ENCODE results near the gene LMX1B. TPM values are rescaled to one million over a fixed set of nuclear protein-coding genes. Genes with fewer than 3 reads are reported as not detected.

The LMX1B gene
- polyA plus RNA-seq, 1 of the 3 experiments (the other 2 are of a cell fraction): not detected

GRCh38 chr9:126621061-126621918, 7.6 kb downstream of the LMX1B start:
- ChIA-PET POLR2A (interaction anchor here (1.1 kb wide), 1 partner anchor 12 kb away, joined by 3 read pairs; no protein-coding TSS in a partner anchor), CTCF (interaction anchor here (1.1 to 2.6 kb wide), 4 partner anchors 11 to 161 kb away, joined by 3 to 17 read pairs (median 4); no protein-coding TSS in a partner anchor)
- Histone ChIP-seq H3K9ac (no peak overlapping the region), H4K20me1 (ENCODE audit: insufficient read depth) (0 out of 2 replicates have a peak, but pooled peaks cover 3% of the 10 kb centered on the region), H3K4me2 (no peak overlapping the region), H3K9me2 (no peaks in the 10 kb centered on the region), H3K27me3 (ENCODE audit: insufficient read depth) (peaks cover 100% of the 10 kb centered on the region), H3F3A (replicated peaks; ENCODE audit: insufficient read depth) (no peaks in the 10 kb centered on the region), H3K36me3 (replicated peaks in 1 of 2; ENCODE audit: control insufficient read depth in 1 of 2, insufficient read depth in 2 of 2, low read length in 1 of 2) (no peaks in the 10 kb centered on the region), H3K27ac (ENCODE audit: low read depth in 2 of 2, low read length in 1 of 2) (no peak overlapping the region), H3K79me2 (ENCODE audit: insufficient read depth) (no peaks in the 10 kb centered on the region), H3K9me3 (no peaks in the 10 kb centered on the region), H3K4me1 (ENCODE audit: control insufficient read depth in 1 of 2, insufficient read depth in 2 of 2, low read depth in 1 of 2, low read length in 1 of 2) (no peaks in the 10 kb centered on the region; a peak in 1 of 4 replicates), H2AFZ (ENCODE audit: low read depth) (no peak overlapping the region), H3K4me3 (ENCODE audit: low read depth in 2 of 2, low read length in 1 of 2) (no peak overlapping the region)
- WGBS (ENCODE audit: low lambda C conversion rate): 40% methylated on average over 12 of the region's 15 CpGs
- TF ChIP-seq GATA2 (CRISPR knock-in tag; IDR thresholded peaks at IDR 0.05) (no peak), CHD2 (IDR thresholded peaks at IDR 0.05; ENCODE audit: low read length, partially characterized antibody) (no peak)
- no peak for DNase-seq

- Histone ChIP-seq H3K27me3 (ENCODE audit: insufficient read depth) (peaks cover 100% of the 10 kb centered on the region), H3F3A (replicated peaks; ENCODE audit: insufficient read depth) (no peaks in the 10 kb centered on the region), H3K27ac (ENCODE audit: low read depth in 2 of 2, low read length in 1 of 2) (no peak overlapping the region), H3K79me2 (ENCODE audit: insufficient read depth) (no peaks in the 10 kb centered on the region), H3K4me2 (no peak overlapping the region), H4K20me1 (ENCODE audit: insufficient read depth) (no peaks in the 10 kb centered on the region), H3K36me3 (replicated peaks in 1 of 2; ENCODE audit: control insufficient read depth in 1 of 2, insufficient read depth in 2 of 2, low read length in 1 of 2) (no peaks in the 10 kb centered on the region), H3K4me1 (ENCODE audit: control insufficient read depth in 1 of 2, insufficient read depth in 2 of 2, low read depth in 1 of 2, low read length in 1 of 2) (no peaks in the 10 kb centered on the region; a peak in 1 of 4 replicates), H3K9me3 (no peaks in the 10 kb centered on the region), H2AFZ (ENCODE audit: low read depth) (no peak overlapping the region), H3K4me3 (ENCODE audit: low read depth in 2 of 2, low read length in 1 of 2) (no peak overlapping the region), H3K9me2 (no peaks in the 10 kb centered on the region), H3K9ac (no peak overlapping the region)
- no peak for TF ChIP-seq YY1 (IDR thresholded peaks at IDR 0.05; ENCODE audit: low read depth)
- TF ChIP-seq SIN3A (IDR thresholded peaks at IDR 0.05; ENCODE audit: borderline replicate concordance, low read depth, low read length): no peak
- no peak for TF ChIP-seq EP300 (IDR thresholded peaks at IDR 0.05; ENCODE audit: borderline replicate concordance in 1 of 2, low read depth in 1 of 2, low read length in 1 of 2)
- TF ChIP-seq FOXM1 (IDR thresholded peaks at IDR 0.05; ENCODE audit: low read depth): no peak
- no peak for TF ChIP-seq TAF1 (IDR thresholded peaks at IDR 0.05; ENCODE audit: borderline replicate concordance, low read depth, low read length)
- no peak for TF ChIP-seq MAX (IDR thresholded peaks at IDR 0.05; ENCODE audit: low read depth)
- TF ChIP-seq RCOR1 (IDR thresholded peaks at IDR 0.05; ENCODE audit: low read length): no peak
- no peak for TF ChIP-seq GATA2 (CRISPR knock-in tag; IDR thresholded peaks at IDR 0.05)
- CTCF ChIA-PET: interaction anchor here (0.9 to 2.6 kb wide), 5 partner anchors 9 to 68 kb away, joined by 4 to 17 read pairs (median 5); partner anchors contain the start of gene LMX1B
- 33% methylated on average over 14 of the region's 18 CpGs for WGBS (ENCODE audit: low lambda C conversion rate)
- DNase-seq: no peak
- POLR2A ChIA-PET: no interaction called here
These were observed 8.4 kb downstream of the LMX1B start for GRCh38 chr9:126621919-126622735.

All from SK-N-SH (cell line).